HG03060 (cell line): ENCODE data around the gene CCL19.

ENCODE experiments used
- ATAC-seq: cut with Tn5 transposase; IDR thresholded peaks from one replicate; pipeline ENCODE4 v1.9.1; 2021; ENCODE audit warnings: low read depth, moderate number of reproducible peaks; ENCODE audit not compliant: unreplicated experiment

CCL19 gene

DNA sequence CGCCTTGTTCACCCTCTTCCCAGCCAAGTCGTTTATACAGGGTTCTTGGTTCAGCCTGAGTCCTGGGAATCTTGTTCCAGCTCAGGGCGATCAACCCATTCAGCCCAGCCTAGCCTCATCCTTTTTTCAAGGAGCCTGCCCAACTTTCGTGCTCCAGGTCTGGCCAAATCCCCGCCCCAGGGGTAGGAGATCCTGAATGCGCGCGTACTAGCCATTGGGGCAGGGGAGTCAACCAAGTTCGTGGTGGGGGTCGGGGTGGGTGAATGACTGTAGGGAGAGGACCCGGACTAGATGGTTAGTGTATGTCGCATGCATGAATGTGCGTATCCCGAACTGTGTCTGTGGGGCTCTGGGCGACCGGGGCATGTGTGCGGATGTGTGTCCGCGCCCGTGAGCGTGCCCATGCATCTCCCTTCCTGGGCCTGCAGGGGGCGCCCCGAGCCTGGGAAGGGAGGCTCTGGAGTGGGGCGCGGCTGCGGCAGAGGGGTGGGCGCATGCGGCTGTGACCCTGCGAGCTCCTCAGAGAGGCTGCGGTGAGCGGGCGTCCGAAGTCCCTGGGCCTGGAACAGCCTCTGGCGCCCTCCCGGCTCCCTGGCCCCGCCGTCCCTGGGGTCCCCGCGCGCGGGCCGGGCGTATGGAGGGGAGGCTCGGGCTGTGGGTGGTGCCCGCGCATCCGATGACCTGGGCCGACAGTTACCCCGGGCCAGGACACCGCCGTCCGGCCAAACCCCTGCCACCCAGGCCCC lies 10.1 kb upstream of the CCL19 start:
- no peak for ATAC-seq

DNA sequence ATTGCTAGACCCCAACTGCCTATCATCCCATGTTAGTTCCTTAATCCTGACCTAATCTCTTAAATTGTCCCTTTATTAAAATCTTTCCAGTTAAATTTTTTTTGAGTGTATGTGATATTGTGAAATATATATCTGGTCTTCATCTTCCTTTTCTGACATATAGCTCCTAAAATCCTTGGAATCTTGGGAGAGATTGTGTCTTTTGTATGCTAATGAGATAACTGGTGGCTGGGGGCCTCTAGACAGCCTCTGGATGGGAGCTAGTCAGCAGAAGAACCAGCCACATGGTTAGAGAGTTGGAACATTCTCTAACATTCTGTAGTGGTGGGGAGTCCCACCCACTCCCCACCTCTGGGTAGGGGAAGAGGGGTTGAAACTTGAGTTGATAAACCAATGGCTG lies 3.7 kb upstream of the CCL19 start:
- ATAC-seq: no peak

DNA sequence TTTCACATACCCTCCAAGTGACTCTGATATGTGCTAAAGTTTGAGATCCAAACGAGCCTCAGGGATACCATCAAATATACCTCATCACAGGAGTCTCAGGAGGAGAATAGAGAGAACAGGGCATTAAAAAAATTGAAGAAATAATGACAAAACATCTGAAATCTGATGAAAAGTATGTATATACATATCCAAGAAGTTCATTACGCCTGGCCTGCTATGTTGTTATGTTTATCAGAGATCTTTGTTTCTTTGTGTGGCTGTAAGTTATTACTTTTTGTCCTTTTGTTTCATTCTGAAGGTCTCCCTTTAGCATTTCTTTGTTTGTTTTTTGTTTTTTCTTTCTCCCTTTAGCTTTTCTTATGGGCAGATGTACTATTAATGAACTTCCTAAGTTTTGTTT lies 2.5 kb upstream of the CCL19 start:
- ATAC-seq: no peak

DNA sequence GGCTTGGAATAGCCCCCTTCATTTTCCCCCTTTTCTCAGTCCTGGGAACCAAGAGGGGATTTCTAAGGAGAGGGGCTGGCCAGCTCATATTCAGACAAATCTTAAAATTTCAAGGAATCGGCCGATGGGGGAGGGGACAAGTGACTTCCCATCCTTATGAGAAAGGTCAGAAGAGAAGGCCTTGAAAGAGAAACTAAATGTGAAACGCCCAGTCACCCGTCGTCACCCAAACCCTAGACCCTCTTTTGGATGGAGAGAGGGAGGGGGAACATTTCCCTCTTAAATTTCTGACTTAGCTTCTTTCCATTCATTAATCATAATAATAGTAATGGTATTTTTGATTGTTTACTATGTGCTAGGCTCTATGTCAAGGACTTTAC lies 850 bp upstream of the CCL19 start:
- ATAC-seq: no peak

DNA sequence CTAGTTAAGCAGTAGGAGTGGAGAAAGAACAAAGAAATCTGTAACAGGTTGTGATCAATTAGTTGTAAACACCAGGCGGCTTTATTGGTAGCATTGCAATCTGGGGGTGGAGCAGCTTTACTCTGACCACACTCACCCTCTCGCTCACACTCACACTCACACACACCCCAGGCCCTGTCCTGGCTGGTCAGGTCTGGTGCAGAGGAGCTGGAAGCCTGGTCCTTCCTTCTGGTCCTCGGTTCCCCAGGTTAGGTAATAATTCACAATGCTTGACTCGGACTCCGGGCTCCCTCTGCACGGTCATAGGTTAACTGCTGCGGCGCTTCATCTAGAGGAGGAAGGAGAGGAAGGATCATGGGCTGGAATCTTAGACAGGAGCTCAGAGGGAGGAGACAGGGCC lies 1.6 kb downstream of the CCL19 start:
- ATAC-seq: no peak

DNA sequence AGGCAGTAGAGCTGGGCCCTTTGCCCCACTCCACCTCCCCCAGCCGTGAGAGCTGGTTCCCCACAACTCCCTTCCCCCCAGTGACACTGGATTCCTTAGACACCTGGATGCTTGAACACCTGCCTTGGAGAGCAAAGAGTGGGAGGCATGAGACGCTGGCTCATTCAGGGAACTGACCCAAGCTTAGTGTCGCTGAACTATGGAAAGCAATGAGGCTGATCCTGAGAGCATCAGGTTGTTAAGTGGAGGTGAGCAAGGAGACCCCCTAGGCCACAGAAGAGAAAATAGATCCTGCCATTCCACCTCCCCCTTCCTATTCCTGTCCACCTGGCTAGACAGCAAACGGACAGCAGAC lies 2.0 kb downstream of the CCL19 start:
- no peak for ATAC-seq

DNA sequence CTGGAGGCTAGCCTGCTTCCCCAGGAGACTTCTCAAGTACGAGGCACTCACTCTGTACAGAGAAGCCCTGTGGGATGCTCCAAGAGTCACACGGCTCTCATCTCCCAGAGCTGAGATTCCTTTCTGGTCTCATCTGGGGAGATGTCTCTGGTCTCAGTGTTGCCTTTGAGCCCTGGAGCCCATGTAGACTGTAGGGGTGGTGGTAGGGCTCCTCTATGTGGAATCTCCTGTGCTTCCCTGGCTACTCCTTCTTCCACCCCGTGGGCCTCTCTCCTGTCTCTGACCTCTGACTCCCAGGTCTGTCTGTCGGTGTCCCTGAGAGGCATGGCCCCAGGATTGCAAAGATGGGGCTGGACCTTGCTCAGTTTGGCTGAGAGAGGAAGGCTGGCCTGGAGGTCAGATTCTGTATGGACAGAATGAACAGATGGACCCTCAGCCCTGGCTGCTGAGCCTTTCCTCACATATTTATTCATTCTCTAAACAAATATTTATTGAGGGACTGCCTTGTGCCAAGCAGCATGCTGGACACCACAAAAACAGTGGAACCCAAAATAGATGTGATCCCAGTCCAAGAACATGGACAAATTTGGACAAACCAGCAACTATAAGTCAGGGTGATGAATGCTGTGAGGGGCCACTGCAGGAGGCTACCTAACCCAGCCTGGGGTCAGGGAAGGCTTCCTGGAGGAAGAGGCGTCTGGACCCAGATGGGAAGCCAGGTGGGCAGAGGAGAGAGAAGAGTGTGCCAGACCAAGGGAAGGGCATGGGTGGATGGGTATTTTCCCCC lies 2.6 kb downstream of the CCL19 start:
- ATAC-seq: no peak

DNA sequence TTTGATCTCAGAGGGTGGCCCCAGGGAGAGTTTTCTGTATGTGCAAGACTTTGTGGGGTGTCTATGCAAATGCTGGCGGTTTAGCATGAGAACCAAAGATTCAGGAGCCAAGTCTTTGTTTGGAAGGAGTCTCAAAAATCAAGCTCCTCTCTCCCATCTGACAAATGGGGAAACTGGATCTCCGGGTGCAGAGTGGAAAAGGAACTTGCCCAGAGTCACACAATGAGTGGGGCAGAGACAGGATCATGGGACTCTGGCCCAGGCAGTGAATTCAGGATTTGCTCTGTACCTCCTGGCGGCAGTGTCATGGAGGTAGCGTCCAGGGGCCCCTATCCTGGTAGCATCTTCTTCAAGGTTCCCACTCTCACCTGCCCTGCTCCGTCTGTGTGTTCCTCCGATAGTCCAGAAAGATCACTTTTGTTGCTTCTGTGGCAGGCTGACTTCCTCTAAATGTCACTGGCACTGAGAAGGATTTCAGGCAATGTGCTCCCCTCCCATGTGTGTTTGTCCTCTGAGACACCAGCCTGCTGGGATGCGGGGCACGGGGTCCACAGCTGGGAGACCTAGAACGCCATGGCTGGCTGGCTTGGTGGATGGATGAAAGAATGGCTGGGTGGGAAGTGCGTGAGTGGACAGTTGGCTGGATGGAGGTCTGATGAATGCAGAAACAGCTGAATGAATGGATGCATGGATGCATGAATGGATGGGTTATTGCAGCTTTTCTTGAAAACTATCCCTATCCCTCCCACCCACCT lies 3.6 kb downstream of the CCL19 start:
- no peak for ATAC-seq

DNA sequence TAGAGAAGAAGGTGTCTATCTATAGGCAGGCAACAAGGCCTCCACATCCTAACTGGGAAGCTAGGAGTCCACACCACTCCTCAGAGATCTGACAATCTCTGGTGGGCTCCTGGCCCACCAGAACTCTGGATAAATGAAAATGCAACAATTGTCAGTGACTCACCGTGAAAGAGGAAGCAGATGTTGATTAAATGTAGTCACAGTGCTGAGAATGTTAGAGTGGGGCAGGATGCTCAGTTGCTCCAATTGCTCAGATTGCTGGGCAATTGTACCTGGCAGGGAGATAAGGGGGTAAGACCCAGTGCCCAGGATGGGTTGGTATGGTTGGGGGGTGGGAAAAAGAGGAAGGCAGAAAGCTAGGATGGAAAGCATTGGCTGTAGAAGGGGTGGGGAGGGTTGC lies 4.3 kb downstream of the CCL19 start:
- ATAC-seq: no peak

DNA sequence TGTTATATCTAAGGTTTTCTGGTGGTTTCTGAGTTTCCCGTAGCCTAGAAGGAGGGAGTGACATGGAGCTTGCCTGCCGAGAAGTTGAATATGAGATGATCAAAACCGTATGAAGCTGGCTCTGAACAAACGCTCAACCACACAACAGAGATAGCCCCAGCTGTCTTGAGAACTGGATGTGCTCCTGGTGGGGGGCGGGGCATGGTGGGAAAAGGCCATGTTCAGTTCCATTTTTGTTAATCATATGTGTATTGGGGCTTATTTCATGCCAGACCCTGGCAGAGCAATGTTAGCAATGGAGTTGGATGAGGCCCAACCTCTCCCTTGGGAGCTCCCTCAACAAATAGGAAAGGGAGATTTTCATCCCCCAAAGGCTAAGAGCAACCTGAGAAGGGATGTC lies 4.8 kb downstream of the CCL19 start:
- no peak for ATAC-seq

DNA sequence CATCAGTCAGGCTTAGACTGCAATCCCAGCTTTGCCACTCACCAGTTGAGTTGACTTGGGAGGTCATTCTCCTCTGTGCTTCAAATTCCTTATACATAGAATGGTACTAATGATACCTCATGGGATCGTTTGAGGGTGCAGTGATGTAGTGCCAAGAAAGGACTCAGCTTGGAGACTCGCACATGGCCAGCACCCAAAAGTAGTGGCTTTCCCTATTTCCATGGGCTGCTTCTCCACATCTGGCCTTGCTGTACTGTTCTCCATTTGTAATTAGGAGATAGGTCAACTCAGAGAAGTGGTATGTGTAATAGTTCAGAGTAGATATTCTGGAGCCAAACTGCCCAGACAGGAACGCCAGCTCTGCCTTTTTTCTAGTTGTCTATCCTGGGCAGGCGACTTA lies 5.5 kb downstream of the CCL19 start:
- no peak for ATAC-seq

DNA sequence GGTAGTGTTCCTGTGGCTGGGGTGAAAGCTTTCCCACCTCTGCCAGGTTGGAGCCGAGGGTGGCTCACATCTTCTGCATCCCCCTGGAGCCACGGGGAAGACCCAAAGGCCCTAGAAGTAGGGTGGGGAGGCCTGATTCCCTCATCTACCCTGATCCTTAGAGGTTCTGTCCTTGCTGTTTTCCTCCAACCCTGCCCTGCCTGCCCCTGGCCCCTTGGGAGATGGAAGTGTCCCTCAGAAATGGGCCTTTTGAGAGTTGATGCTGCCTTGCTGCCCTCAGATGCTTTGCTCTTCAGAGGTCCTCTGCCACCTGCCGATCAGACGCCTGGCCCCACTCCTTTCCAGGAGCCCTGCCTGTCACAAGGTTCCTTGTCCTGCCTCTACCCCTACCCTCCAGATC lies 6.3 kb downstream of the CCL19 start:
- ATAC-seq: no peak

DNA sequence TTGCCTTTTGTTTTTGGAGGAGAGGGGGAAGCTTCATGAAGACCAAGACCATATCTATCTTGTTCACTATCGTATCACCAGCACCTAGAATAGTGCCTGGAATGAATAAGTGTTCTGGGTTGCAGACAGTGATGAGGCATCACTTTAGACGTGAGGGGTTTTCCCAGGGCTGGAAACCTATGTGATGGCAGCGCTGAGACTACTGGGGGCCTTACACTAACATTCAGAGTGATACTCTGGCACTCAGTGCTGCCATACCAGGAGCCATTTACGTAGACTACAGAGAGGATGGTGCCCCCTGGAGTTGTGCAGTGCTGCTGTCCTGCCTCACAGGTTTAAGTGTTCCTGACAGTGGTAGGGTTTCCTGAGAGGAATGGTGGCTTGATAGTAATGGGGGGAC lies 6.9 kb downstream of the CCL19 start:
- ATAC-seq: no peak

DNA sequence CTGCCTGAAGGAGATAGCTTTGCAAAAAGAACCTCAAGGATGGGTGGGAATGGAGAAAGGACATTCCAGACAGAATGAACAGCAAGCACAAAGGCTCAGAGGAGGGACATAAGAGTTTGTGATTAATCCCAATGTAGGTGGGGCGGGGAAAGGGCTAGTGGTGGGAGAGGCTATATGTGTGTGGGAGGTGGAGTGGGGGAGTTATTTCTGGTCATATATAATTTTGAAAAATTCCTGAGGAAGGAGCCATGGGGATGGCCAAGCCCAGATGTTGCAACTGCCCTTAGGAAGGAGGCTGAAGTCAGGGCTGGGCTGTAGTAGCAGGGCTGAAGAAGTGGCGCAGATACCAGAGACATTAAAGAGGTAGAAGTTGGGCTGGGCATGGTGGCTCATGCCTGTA lies 15.2 kb downstream of the CCL19 start:
- no peak for ATAC-seq

DNA sequence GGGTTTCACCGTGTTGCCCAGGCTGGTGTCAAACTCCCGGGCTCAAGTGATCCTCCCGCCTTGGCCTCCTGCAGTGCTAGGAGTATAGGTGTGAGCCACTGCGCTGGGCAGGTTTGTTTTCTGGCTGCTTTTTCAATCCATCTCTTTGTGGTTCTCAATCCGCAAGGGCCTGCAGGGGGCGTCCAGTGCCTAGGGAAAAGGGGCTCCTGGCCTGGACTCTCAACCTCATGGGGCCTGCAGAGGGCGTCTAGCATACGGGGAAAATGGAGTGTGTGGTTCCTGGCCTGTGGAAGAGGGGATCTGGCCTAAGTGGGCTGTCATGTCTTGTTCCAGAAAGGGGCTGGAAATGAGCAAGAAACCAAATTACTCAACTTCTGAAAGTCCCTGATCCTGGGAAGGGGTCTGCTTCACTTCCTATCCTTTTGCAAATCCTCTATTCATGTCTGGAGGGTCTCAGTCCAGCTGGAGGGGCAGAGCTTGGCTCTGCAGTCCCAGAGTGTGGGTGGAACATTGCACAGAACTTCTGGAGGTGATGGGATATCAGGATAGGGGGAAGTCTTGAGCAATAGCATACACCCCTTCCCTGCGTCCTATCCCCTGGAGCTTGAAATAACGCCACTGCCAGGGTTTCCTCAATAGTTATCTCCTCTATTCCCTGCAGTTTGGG lies 15.9 kb downstream of the CCL19 start:
- no peak for ATAC-seq

DNA sequence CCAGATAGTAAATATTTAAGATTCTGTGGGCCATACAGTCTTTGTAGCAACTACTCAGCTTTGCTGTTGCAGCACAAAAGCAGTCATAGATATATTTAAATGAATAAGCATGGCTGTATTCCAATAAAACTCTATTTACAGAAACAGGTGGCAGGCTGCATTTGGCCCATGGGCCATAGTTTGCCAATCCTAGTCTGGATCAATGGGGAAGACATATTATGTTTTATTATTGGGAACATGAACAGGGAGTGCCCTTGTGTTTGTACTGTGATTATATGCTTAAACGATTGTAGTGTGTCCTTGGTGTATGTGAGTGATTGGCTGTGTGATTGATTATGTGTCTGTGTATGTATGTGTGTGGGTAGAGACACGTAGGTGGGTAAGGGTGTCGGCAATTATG lies 16.6 kb downstream of the CCL19 start:
- no peak for ATAC-seq

DNA sequence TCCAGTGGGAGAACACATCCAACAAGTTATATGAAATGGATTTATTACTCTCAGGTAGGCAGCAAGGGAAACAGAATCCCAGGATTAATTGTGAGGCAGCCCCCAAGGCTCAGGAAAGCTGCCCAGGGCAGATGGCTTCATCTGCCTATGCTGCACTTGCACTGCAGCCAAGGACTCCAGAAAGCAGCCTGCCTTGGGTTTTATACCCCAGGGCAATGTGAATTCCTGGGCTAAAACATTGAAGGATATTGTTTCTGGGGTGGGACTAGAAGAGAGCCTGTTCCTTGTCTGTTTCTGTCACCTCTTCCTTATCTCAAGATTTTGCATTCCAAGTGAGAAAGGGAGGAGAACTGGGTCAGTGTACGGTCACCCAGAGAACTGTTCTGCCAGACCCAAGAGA lies 19.8 kb downstream of the CCL19 start:
- ATAC-seq: no peak

DNA sequence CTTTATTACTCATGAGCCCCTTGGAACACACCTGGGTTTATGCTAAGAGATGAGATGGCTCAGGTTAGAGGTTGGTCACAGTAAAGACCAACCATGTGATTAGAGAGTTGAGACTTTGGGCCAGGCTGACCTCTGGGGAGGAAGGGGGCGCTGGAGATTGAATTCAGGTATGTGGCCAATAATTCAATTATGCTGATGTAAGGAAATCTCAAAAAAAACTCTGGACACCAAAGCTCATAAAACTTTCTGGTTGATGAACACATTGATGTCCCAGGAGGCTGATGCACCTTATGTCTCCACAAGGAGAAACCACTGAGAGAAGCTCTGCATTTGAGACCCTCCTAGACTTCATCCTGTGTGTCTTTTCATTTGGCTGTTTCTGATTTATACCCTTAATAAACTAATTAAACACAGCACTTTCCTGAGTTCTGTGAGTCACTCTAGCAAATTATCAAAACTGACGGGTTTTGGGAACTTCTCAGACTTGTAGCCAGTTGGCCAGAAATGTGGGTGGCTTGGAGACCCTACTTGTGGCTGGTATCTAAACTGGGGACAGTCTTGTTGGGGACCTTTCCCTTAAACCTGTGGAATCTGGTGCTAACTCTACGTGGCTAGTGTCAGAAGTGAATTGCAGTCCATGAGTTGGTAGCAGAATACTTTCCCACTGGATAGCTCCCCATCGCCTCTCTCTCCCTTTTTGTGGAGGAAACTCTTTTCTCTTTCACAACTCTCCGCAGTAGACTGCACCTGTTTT lies 21.1 kb downstream of the CCL19 start:
- no peak for ATAC-seq

DNA sequence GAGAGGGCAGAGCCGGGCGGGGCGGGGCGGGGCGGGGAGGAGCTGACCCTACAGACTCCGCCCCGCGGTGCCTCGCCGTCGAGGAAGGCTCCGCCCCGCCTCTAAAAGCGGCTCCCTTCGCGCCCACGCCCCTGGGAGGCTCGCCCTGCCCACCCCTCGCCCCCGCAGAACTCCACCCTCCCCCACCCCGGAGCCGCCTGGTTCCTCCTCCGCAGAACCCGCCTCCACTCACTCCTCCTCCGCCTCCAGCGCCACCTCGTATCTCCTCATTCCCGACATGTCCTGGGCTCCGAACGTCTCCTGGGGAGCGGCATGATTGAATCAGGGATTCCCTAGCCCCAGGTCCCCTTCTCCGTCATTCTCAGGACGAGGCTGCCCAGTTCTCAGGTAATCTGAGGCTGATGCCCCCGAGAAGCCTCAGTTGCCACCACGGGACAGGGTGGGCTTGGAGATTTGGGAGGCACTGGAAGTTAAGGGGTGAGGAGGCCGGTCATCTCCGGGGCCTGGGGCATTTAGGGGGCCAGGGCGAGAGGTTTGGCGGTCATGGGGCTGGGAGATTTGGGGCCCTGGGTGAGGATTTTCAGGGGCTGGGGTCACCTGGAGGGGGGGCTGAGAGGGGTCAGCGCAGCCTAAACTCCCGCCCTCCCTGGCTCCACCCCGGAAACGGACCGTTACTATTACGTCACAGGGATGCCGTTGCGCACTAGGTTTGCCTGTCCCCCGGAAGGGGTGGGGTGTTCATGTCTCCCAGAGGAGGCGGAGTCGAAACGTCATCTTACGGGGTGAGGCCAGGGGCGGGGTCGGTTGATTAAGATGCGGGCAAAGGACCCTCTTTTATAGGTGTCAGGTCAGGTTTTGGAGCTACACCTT lies 25.5 kb downstream of the CCL19 start:
- ATAC-seq: peak; percentile 53

DNA sequence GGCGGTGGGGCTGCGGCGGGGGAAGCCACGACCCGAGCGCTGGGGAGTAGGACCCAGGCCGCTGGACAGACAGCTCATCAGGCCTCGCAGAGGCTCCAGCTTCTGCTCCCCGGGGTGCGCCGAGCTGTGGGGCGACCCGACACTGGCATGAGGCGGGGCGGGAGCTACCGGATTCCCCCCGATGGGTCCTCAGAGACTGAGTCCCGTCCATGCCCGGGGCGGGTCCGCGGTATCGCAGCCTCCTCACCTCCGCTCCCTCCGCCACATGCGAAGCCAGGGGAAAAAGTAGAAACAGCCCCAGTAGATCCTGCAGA lies 26.1 kb downstream of the CCL19 start:
- ATAC-seq: no peak
